CD4-positive, alpha-beta memory T cell (primary cell): ENCODE measurements around the gene PRKRIP1. TPM values are rescaled to one million over a fixed set of nuclear protein-coding genes. Genes with fewer than 3 reads are reported as not detected.
"Not testable (repeated sequence)": the region's sequence is repeated elsewhere in the genome, so short reads cannot be mapped to it uniquely, and the experiment has no call there.

Experiments
- CTCF ChIA-PET: fragments of 350-600 bp; sonication (Branson Sonifier 250); formaldehyde crosslinking; loops from one replicate; lab custom pipeline; 2021; ENCODE audit warnings: inconsistent platforms; ENCODE audit not compliant: partially characterized antibody; lab: Charles Lee
- POLR2A ChIA-PET: fragments of 350-600 bp; sonication (Branson Sonifier 250); formaldehyde crosslinking; loops from one replicate; lab custom pipeline; 2021; ENCODE audit not compliant: partially characterized antibody; lab: Charles Lee
- DNase-seq, 5 donors: peaks; one replicate each; pipeline versions ENCODE4 v3.0.0 to v3.0.0-alpha.2; 2020 to 2022; ENCODE audit warnings: mixed read lengths in 1 of 5
- H3K27ac ChIP-seq: one replicate; pipeline ENCODE4 v1.7.0; 2013; ENCODE audit warnings: low read depth, low read length
- H3K27me3 ChIP-seq: 2 replicates; pipeline ENCODE4 v1.7.0; 2013; ENCODE audit warnings: mild to moderate bottlenecking, low read length, moderate library complexity; ENCODE audit not compliant: insufficient read depth
- H3K36me3 ChIP-seq: 2 replicates; pipeline ENCODE4 v1.7.0; 2013; ENCODE audit warnings: mild to moderate bottlenecking, low read length, moderate library complexity; ENCODE audit not compliant: insufficient read depth
- H3K4me1 ChIP-seq: 2 replicates; pipeline ENCODE4 v1.7.0; 2013; ENCODE audit warnings: mild to moderate bottlenecking, low read length, moderate library complexity; ENCODE audit not compliant: insufficient read depth
- H3K4me3 ChIP-seq, 2 donors: one replicate each; pipeline ENCODE4 v1.7.0; 2013; ENCODE audit warnings: low read length in 2 of 2, mild to moderate bottlenecking in 1 of 2
- H3K9me3 ChIP-seq, 2 donors: one replicate each; pipeline ENCODE4 v1.7.0; 2013; ENCODE audit warnings: low read length in 2 of 2, control low read depth in 1 of 2; ENCODE audit not compliant: control insufficient read depth in 1 of 2
- H3K27ac Mint-ChIP-seq, 7 donors: one replicate each; pipeline ENCODE4 v1.8.0; 2020 to 2021; ENCODE audit warnings: mixed read lengths in 7 of 7, mild to moderate bottlenecking in 6 of 7, inconsistent platforms in 3 of 7, moderate library complexity in 3 of 7
- H3K27me3 Mint-ChIP-seq, 2 donors: one replicate each; pipeline ENCODE4 v1.8.0; 2020 to 2021; ENCODE audit warnings: mixed read lengths in 2 of 2
- H3K36me3 Mint-ChIP-seq, 2 donors: one replicate each; pipeline ENCODE4 v1.8.0; 2020 to 2021; ENCODE audit warnings: mixed read lengths in 2 of 2, inconsistent platforms in 1 of 2, mild to moderate bottlenecking in 1 of 2
- H3K4me1 Mint-ChIP-seq, 4 donors: one replicate each; pipeline ENCODE4 v1.8.0; 2020 to 2021; ENCODE audit warnings: mixed read lengths in 4 of 4, mild to moderate bottlenecking in 1 of 4
- H3K4me3 Mint-ChIP-seq, 8 donors: one replicate each; pipeline ENCODE4 v1.8.0; 2020 to 2021; ENCODE audit warnings: mixed read lengths in 8 of 8, mild to moderate bottlenecking in 7 of 8, moderate library complexity in 6 of 8, inconsistent platforms in 3 of 8
- H3K9me3 Mint-ChIP-seq, 8 donors: one replicate each; pipeline ENCODE4 v1.8.0; 2020 to 2021; ENCODE audit warnings: mixed read lengths in 8 of 8, mild to moderate bottlenecking in 5 of 8, inconsistent platforms in 3 of 8, moderate library complexity in 1 of 8
- intact Hi-C: fragments of 100-400 bp; cut with micrococcal nuclease; formaldehyde crosslinking; loops from one replicate; pipeline ENCODE4 v1.15.1; 2023
- polyA plus RNA-seq, 2 donors: library from polyadenylated mRNA; unstranded; fragments of 300-500 nt; fragmentation: Illumina TruSeq; gene quantifications; one replicate each; pipeline ENCODE4 v1.2.3, GENCODE V29; 2021
- total RNA-seq, 2 experiments: library from RNA; stranded (reverse); gene quantifications; one replicate each; pipeline ENCODE4 v1.2.3, GENCODE V29; 2021

PRKRIP1 gene
- total and polyA plus RNA-seq, 4 experiments from 2014 or later: 9.7 to 47.6 (median 32.4) TPM

GRCh38 chr7:102370038-102370437 is 26.1 kb upstream of the PRKRIP1 start:
- H3K4me3 ChIP-seq, CTCF ChIA-PET, H3K27me3 ChIP-seq, H3K9me3 Mint-ChIP-seq, DNase-seq, intact Hi-C loops, H3K27me3 Mint-ChIP-seq, H3K4me1 ChIP-seq, H3K36me3 ChIP-seq, H3K27ac ChIP-seq, H3K9me3 ChIP-seq, POLR2A ChIA-PET, H3K27ac Mint-ChIP-seq: not testable (repeated sequence)
- peak overlapping the region in 1 of 8 donors; percentile 58 for H3K4me3 Mint-ChIP-seq
- peaks cover 13 to 40% of the 10 kb centered on the region in 2 donors for H3K36me3 Mint-ChIP-seq
- H3K4me1 Mint-ChIP-seq: peaks cover 12 to 45% (median 22%) of the 10 kb centered on the region in 4 donors

DNA sequence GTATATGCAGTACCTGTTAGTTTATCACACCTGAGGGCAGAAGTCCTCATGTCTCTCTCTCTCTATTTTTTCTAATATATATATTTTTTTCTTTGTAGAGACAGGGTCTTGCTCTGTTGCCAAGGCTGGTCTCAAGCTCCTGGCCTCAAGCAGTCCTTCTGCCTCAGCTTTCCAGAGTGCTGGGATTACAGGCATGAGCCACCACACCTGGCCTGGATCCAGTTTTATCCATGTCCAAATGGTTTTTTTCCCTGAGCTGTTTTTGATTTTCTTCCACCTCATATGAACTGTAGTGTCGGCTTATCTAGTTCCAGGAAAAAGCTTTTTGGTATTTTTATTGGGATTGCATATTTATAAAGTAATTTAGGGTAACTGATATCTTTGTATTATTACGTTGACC is 23.4 kb upstream of the PRKRIP1 start:
- POLR2A ChIA-PET, H3K9me3 ChIP-seq, H3K27ac ChIP-seq, H3K4me3 ChIP-seq, CTCF ChIA-PET, H3K36me3 ChIP-seq, H3K9me3 Mint-ChIP-seq, intact Hi-C loops, H3K4me3 Mint-ChIP-seq, H3K27me3 ChIP-seq, H3K4me1 ChIP-seq, H3K27ac Mint-ChIP-seq, H3K27me3 Mint-ChIP-seq, DNase-seq: not testable (repeated sequence)
- Mint-ChIP-seq H3K36me3 (peaks cover 22 to 42% of the 10 kb centered on the region in 2 donors), H3K4me1 (peaks cover 8 to 27% (median 18%) of the 10 kb centered on the region in 4 donors)

DNA sequence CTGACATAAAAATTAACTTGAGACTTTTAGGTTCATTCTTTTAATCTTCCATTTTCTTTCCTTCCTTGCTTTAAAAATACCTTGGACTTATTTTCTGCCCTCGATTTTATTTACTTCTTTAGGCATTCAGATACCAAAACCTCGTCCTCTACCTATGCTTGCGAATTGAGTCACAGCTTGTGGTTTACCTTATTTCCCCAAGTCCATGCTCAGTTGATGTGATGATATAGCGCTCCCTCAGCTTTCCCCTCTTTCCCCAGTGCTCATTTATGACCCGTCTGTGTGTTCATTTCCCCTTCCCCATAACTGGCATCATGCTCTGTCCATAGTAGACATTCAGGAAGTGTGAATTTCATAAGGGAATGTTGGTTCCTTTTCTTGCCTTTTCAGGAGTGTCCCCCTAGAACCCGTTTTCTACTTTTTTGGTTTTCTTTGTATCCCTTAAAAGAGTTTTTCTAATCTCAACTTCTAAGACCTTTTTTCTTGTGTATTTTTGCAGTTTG is 19.1 kb upstream of the PRKRIP1 start:
- H3K4me1 ChIP-seq: no peaks in the 10 kb centered on the region
- POLR2A ChIA-PET: no interaction called here
- H3K9me3 ChIP-seq: no peaks in the 10 kb centered on the region

DNA sequence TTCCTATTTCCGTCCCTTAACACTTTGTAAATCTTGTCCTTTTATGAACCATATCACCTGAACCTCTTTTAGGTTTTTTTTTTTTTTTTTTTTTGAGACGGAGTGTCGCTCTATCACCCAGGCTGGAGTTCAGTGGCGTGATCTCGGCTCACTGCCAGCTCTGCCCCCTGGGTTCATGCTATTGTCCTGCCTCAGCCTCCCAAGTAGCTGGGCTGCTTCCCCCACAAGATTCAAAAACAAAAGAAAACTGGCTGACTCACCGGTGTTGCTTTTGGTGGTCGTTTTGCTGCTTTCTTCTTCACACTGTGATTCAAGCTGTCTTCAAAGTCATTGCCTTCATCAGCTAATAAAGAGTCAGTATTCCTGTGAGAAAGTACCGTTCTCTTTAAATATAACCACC is 15.3 kb upstream of the PRKRIP1 start:
- H3K27ac ChIP-seq, DNase-seq, H3K27me3 Mint-ChIP-seq, H3K4me3 ChIP-seq, H3K9me3 Mint-ChIP-seq, H3K9me3 ChIP-seq, H3K27me3 ChIP-seq, H3K27ac Mint-ChIP-seq, H3K4me1 ChIP-seq, intact Hi-C loops, H3K4me1 Mint-ChIP-seq, H3K4me3 Mint-ChIP-seq: not testable (repeated sequence)
- H3K36me3 ChIP-seq: peaks cover 18% of the 10 kb centered on the region
- H3K36me3 Mint-ChIP-seq: peaks cover 27 to 52% of the 10 kb centered on the region in 2 donors
- ChIA-PET POLR2A (interaction anchor here (0.6 to 1.3 kb wide), 3 partner anchors 16 to 975 kb away, joined by 3 to 4 read pairs (median 3); no protein-coding TSS in a partner anchor), CTCF (interaction anchor here (0.6 kb wide), 1 partner anchor 108 kb away, joined by 3 read pairs; no protein-coding TSS in a partner anchor)

More for the DNA sequence above, 19.1 kb upstream of the PRKRIP1 start:
- H3K27me3 Mint-ChIP-seq: no peaks in the 10 kb centered on the region
- H3K27ac Mint-ChIP-seq: peak overlapping the region in 5 of 7 donors; percentile 9 to 77 (median 61)
- CTCF ChIA-PET: no interaction called here
- intact Hi-C loops: no loop called here
- no peak overlapping the region for H3K4me3 Mint-ChIP-seq
- H3K4me1 Mint-ChIP-seq: peaks cover 2 to 8% (median 3%) of the 10 kb centered on the region in 4 donors
- H3K27me3 ChIP-seq: no peaks in the 10 kb centered on the region
- no peak overlapping the region for H3K27ac ChIP-seq
- peaks cover 15% of the 10 kb centered on the region for H3K36me3 ChIP-seq
- peaks cover 31 to 57% of the 10 kb centered on the region in 2 donors for H3K36me3 Mint-ChIP-seq
- H3K9me3 Mint-ChIP-seq: no peaks in the 10 kb centered on the region
- no peak for DNase-seq
- no peak overlapping the region for H3K4me3 ChIP-seq

- H3K9me3 ChIP-seq, DNase-seq, H3K4me3 ChIP-seq, H3K9me3 Mint-ChIP-seq, H3K4me3 Mint-ChIP-seq, H3K4me1 ChIP-seq, H3K27ac ChIP-seq, H3K27me3 ChIP-seq, H3K27me3 Mint-ChIP-seq, intact Hi-C loops, CTCF ChIA-PET, H3K4me1 Mint-ChIP-seq: not testable (repeated sequence)
- H3K36me3 ChIP-seq: peaks cover 20% of the 10 kb centered on the region
- POLR2A ChIA-PET: interaction anchor here (1.3 kb wide), 1 partner anchor 15 kb away, joined by 3 read pairs; no protein-coding TSS in a partner anchor
- H3K36me3 Mint-ChIP-seq: peaks cover 27 to 51% of the 10 kb centered on the region in 2 donors
- peak overlapping the region in 1 of 7 donors; percentile 8 for H3K27ac Mint-ChIP-seq
Observed at GRCh38 chr7:102381696-102382425, 14.3 kb upstream of the PRKRIP1 start.

GRCh38 chr7:102387064-102387463 is 9.1 kb upstream of the PRKRIP1 start:
- Histone ChIP-seq H3K4me1 (no peaks in the 10 kb centered on the region), H3K27me3 (no peaks in the 10 kb centered on the region), H3K4me3 (no peak overlapping the region), H3K9me3 (no peaks in the 10 kb centered on the region), H3K27ac (no peak overlapping the region), H3K36me3 (peaks cover 8% of the 10 kb centered on the region)
- Mint-ChIP-seq H3K4me1 (peaks cover 0 to 3% (median under 1%) of the 10 kb centered on the region in 4 donors), H3K27ac (peak overlapping the region in 1 of 7 donors; percentile 80), H3K4me3 (no peak overlapping the region), H3K9me3 (no peaks in the 10 kb centered on the region), H3K27me3 (no peaks in the 10 kb centered on the region), H3K36me3 (peaks cover 7 to 18% of the 10 kb centered on the region in 2 donors)
- intact Hi-C loops: no loop called here
- POLR2A ChIA-PET: interaction anchor here (2.0 kb wide), 1 partner anchor 9 kb away, joined by 8 read pairs; the partner anchor contains the start of gene PRKRIP1
- CTCF ChIA-PET: interaction anchor here (1.1 to 3.5 kb wide), 5 partner anchors 9 to 108 kb away, joined by 3 to 12 read pairs (median 4); partner anchors contain the start of gene PRKRIP1
- no peak for DNase-seq

GRCh38 chr7:102389810-102390209 is 6.4 kb upstream of the PRKRIP1 start:
- no peaks in the 10 kb centered on the region for H3K27me3 ChIP-seq
- ChIA-PET CTCF (interaction anchor here (0.7 to 2.5 kb wide), 5 partner anchors 11 to 112 kb away, joined by 3 to 7 read pairs (median 3); no protein-coding TSS in a partner anchor), POLR2A (no interaction called here)
- H3K27me3 Mint-ChIP-seq: no peaks in the 10 kb centered on the region
- no peak overlapping the region for H3K27ac ChIP-seq
- H3K4me1 Mint-ChIP-seq: peaks cover 0 to 3% (median under 1%) of the 10 kb centered on the region in 4 donors
- peak overlapping the region in 1 of 7 donors; percentile 42 for H3K27ac Mint-ChIP-seq
- no peak for DNase-seq
- H3K36me3 ChIP-seq: peaks cover 8% of the 10 kb centered on the region
- intact Hi-C loops: loop anchor here (2.0 kb wide), 1 partner anchor 847 kb away; no protein-coding TSS in a partner anchor
- no peaks in the 10 kb centered on the region for H3K9me3 Mint-ChIP-seq
- H3K9me3 ChIP-seq: no peaks in the 10 kb centered on the region
- H3K36me3 Mint-ChIP-seq: peaks cover 9 to 12% of the 10 kb centered on the region in 2 donors
- no peaks in the 10 kb centered on the region for H3K4me1 ChIP-seq
- H3K4me3 ChIP-seq: no peak overlapping the region
- H3K4me3 Mint-ChIP-seq: no peak overlapping the region
